GM12878 (cell line): Measurements from ENCODE around the gene SOBP. TPM values are rescaled to one million over a fixed set of nuclear protein-coding genes. Genes with fewer than 3 reads are reported as not detected.

Source experiments
- ATAC-seq: fragments of 200-7000 bp; cut with Tn5 transposase; 3 replicates; pipeline ENCODE4 v1.9.1; 2020; ENCODE audit warnings: mild to moderate bottlenecking, moderate library complexity
- BruUV-seq: library from RNA; stranded (reverse); fragments of 400-500 nt; replicated peaks from 2 replicates; lab custom pipeline; 2021; lab: Mats Ljungman, UMichigan
- CTCF ChIA-PET: fragments of 300-600 bp; sonication (Branson Sonifier 250); formaldehyde crosslinking; extraction: SDS; loops from one replicate; lab custom pipeline; 2021; ENCODE audit warnings: inconsistent platforms; lab: Yijun Ruan, JAX
- POLR2A ChIA-PET: fragments of 350-600 bp; formaldehyde crosslinking; extraction: SDS; loops from one replicate; lab custom pipeline; 2021; ENCODE audit warnings: inconsistent platforms; lab: Charles Lee
- RAD21 ChIA-PET: fragments of 300-600 bp; sonication (Branson Sonifier 250); formaldehyde crosslinking; loops from one replicate; lab custom pipeline; 2023; ENCODE audit warnings: antibody characterized with exemption; ENCODE audit not compliant: unreplicated experiment; lab: Charles Lee
- SMC1A ChIA-PET: fragments of 300-600 bp; sonication (Branson Sonifier 250); formaldehyde crosslinking; loops from one replicate; lab custom pipeline; 2023; ENCODE audit not compliant: unreplicated experiment, uncharacterized antibody; lab: Charles Lee
- DNase-seq: peaks from one replicate; pipeline ENCODE4 v3.0.0-alpha.2; 2011; ENCODE audit warnings: low read depth, low spot score
- FAIRE-seq: peaks from 3 replicates; lab custom pipeline; 2011; peaks lifted over from hg19 to GRCh38; lab: Jason Lieb, UNC
- H2AFZ ChIP-seq: 2 replicates; pipeline ENCODE4 v1.6.0; 2011; ENCODE audit warnings: low read depth, low read length, control low read depth; ENCODE audit not compliant: control insufficient read depth
- H3K27ac ChIP-seq: 2 replicates; pipeline ENCODE4 v1.5.1; 2011; ENCODE audit warnings: control low read depth; ENCODE audit not compliant: control insufficient read depth, insufficient read depth
- H3K27me3 ChIP-seq, 2 experiments: replicated peaks in 1 of 2; 2 replicates each; pipeline versions ENCODE4 v1.6.0 to v1.6.1; 2011; ENCODE audit warnings: low read length in 1 of 2; ENCODE audit not compliant: control insufficient read depth in 2 of 2, insufficient read depth in 2 of 2
- H3K36me3 ChIP-seq, 2 experiments: 2 replicates each; pipeline ENCODE4 v1.5.1; 2011; ENCODE audit warnings: low read length in 1 of 2; ENCODE audit not compliant: control insufficient read depth in 2 of 2, insufficient read depth in 2 of 2
- H3K4me1 ChIP-seq: 2 replicates; pipeline ENCODE4 v1.6.1; 2011; ENCODE audit warnings: mild to moderate bottlenecking, low read length, moderate library complexity, mixed read lengths; ENCODE audit not compliant: control insufficient read depth, insufficient read depth
- H3K4me2 ChIP-seq: 2 replicates; pipeline ENCODE4 v1.6.0; 2011; ENCODE audit warnings: control low read depth; ENCODE audit not compliant: control insufficient read depth, insufficient read depth
- H3K4me3 ChIP-seq: fragments of 200-600 bp; sonication (generic); 2 replicates; pipeline ENCODE4 v1.5.1; 2016
- H3K79me2 ChIP-seq: 2 replicates; pipeline ENCODE4 v1.6.0; 2011; ENCODE audit warnings: low read length; ENCODE audit not compliant: control insufficient read depth, insufficient read depth
- H3K9ac ChIP-seq: 2 replicates; pipeline ENCODE4 v1.8.0; 2011; ENCODE audit warnings: low read length, control low read depth, mixed read lengths; ENCODE audit not compliant: control insufficient read depth, insufficient read depth
- H3K9me3 ChIP-seq: replicated peaks from 3 replicates; pipeline ENCODE4 v1.5.1; 2011; ENCODE audit warnings: mild to moderate bottlenecking, low read length; ENCODE audit not compliant: control insufficient read depth, insufficient read depth
- H4K20me1 ChIP-seq: 2 replicates; pipeline ENCODE4 v1.6.0; 2011; ENCODE audit not compliant: control insufficient read depth, insufficient read depth
- ATF3 ChIP-seq: IDR thresholded peaks from 2 replicates; pipeline ENCODE4 v1.6.1; 2011; ENCODE audit warnings: low read depth, mild to moderate bottlenecking, low read length, moderate library complexity, borderline replicate concordance; ENCODE audit errors: extremely low read depth
- BMI1 ChIP-seq: fragments of 450-650 bp; IDR thresholded peaks from 2 replicates; pipeline ENCODE4 v1.6.1; 2016; ENCODE audit warnings: mild to moderate bottlenecking, moderate library complexity, borderline replicate concordance
- CREB1 ChIP-seq: IDR thresholded peaks from 2 replicates; pipeline ENCODE4 v1.6.1; 2012; ENCODE audit warnings: low read depth, mild to moderate bottlenecking, inconsistent platforms
- FOXM1 ChIP-seq: IDR thresholded peaks from 2 replicates; pipeline ENCODE4 v1.6.1; 2012; ENCODE audit warnings: low read depth, mild to moderate bottlenecking, inconsistent platforms, low read length, moderate library complexity
- GATAD2B ChIP-seq: fragments of 450-650 bp; conservative IDR thresholded peaks from 2 replicates; pipeline ENCODE4 v1.6.1; 2017; ENCODE audit warnings: low read depth, mild to moderate bottlenecking, moderate library complexity
- HCFC1 ChIP-seq: fragments of 150-350 bp; IDR thresholded peaks from 2 replicates; pipeline ENCODE4 v1.6.1; 2014; ENCODE audit warnings: low read length
- KLF5 ChIP-seq: fragments of 450-650 bp; IDR thresholded peaks from 2 replicates; pipeline ENCODE4 v1.6.1; 2014; ENCODE audit warnings: mild to moderate bottlenecking; ENCODE audit not compliant: partially characterized antibody
- MYB ChIP-seq: fragments of 150-350 bp; IDR thresholded peaks from 2 replicates; pipeline ENCODE4 v1.6.1; 2014; ENCODE audit warnings: mild to moderate bottlenecking, low read depth, low read length, borderline replicate concordance
- RBBP5 ChIP-seq: fragments of 200-600 bp; sonication (generic); conservative IDR thresholded peaks from 2 replicates; pipeline ENCODE4 v1.6.1; 2016
- RELA ChIP-seq: fragments of 450-650 bp; IDR thresholded peaks from 2 replicates; pipeline ENCODE4 v1.8.0; 2014; ENCODE audit warnings: borderline replicate concordance; ENCODE audit not compliant: partially characterized antibody
- TARDBP ChIP-seq: IDR thresholded peaks from 2 replicates; pipeline ENCODE4 v1.6.1; 2016; ENCODE audit warnings: borderline replicate concordance
- TCF7 ChIP-seq: IDR thresholded peaks from 2 replicates; pipeline ENCODE4 v1.6.1; 2014; ENCODE audit warnings: antibody characterized with exemption, borderline replicate concordance
- ZNF207 ChIP-seq: fragments of 450-650 bp; IDR thresholded peaks from 2 replicates; pipeline ENCODE4 v1.6.1; 2014; ENCODE audit warnings: antibody characterized with exemption, mild to moderate bottlenecking, borderline replicate concordance
- ZNF217 ChIP-seq: fragments of 450-650 bp; IDR thresholded peaks from 2 replicates; pipeline ENCODE4 v1.6.1; 2017; ENCODE audit warnings: antibody characterized with exemption, mild to moderate bottlenecking
- WGBS: methylation state at CpG from one replicate; pipeline ENCODE4 v1.1.6; 2016; ENCODE audit warnings: low lambda C conversion rate; ENCODE audit not compliant: insufficient replicate concordance, insufficient coverage; ENCODE audit errors: missing lambda C conversion rate; 5-methylcytosine and 5-hydroxymethylcytosine counted together
- in situ Hi-C: fragments of 300-500 bp; cut with MboI; formaldehyde crosslinking; loops from 9 replicates; pipeline ENCODE4 v1.14.3; 2018; ENCODE audit warnings: mixed read lengths
- intact Hi-C: fragments of 100-400 bp; cut with micrococcal nuclease; formaldehyde crosslinking; loops from one replicate; pipeline ENCODE4 v1.14.2; 2022; ENCODE audit not compliant: unreplicated experiment
- polyA plus RNA-seq, 11 experiments: library from polyadenylated mRNA; depleted of rRNA in 4 of 11; unstranded in 6 of 11; stranded (reverse) in 5 of 11; fragments of >200 nt; fragmentation: Nextera tagmentation in 4 of 11; fragmentation: Illumina TruSeq in 1 of 11; extraction: Ambion mirVana in 4 of 11; extraction: Trizol in 1 of 11; gene quantifications; 1 replicate in 1 of 11; 2 replicates in 10 of 11; pipeline versions ENCODE4 v1.2.1 to v1.2.3, GENCODE V29; 2011 to 2016; ENCODE audit warnings: inconsistent platforms in 2 of 11, missing spikeins in 2 of 11, low read depth in 1 of 11
- total RNA-seq, 4 experiments: library from RNA; depleted of rRNA in 3 of 4; stranded (reverse); fragments of >200 nt in 3 of 4; fragmentation: Illumina TruSeq in 1 of 4; extraction: Trizol in 1 of 4; gene quantifications; 2 replicates each; pipeline versions ENCODE4 v1.2.1 to v1.2.3, GENCODE V29; 2013 to 2021
- TF ChIP-seq, protein P1 (sequence below): fragments of 450-650 bp; IDR thresholded peaks from 2 replicates; pipeline ENCODE4 v1.6.1; 2016; ENCODE audit warnings: mild to moderate bottlenecking
- TF ChIP-seq, protein P2 (sequence below): IDR thresholded peaks from 2 replicates; pipeline ENCODE4 v1.6.1; 2011; ENCODE audit warnings: mild to moderate bottlenecking, low read depth, low read length, moderate library complexity; ENCODE audit not compliant: insufficient replicate concordance

SOBP gene
- total and polyA plus RNA-seq, 10 of the 15 experiments (the other 5 are each of a cell fraction or from before 2014, with no cell fraction given) = 0.49 to 1.9 (median 0.78) TPM

- SMC1A ChIA-PET = interaction anchor here (1.2 kb wide), 1 partner anchor 9 kb away, joined by 3 read pairs; no protein-coding TSS in a partner anchor
- H3K27ac ChIP-seq = no peak overlapping the region
- H3K36me3 ChIP-seq = no peaks in the 10 kb centered on the region
- ATAC-seq = no peak
- H3K79me2 ChIP-seq = no peaks in the 10 kb centered on the region
- no peak overlapping the region for H2AFZ ChIP-seq
- no peak overlapping the region for H3K9ac ChIP-seq
- peaks cover 0 to 2% of the 10 kb centered on the region in 2 experiments; a peak in 1 of 4 replicates for H3K27me3 ChIP-seq
- DNase-seq = no peak
- FAIRE-seq = no peak
- in situ Hi-C loops (no loop called here), intact Hi-C loops (no loop called here)
- WGBS = 12% methylated on average over 1 of the region's 1 CpG
- no peak overlapping the region for H3K4me3 ChIP-seq
- BruUV-seq = no TSS peak
- no peak overlapping the region for H3K4me2 ChIP-seq
- POLR2A ChIA-PET = no interaction called here
- no peaks in the 10 kb centered on the region for H3K4me1 ChIP-seq
- CTCF ChIA-PET = interaction anchor here (1.0 kb wide), 1 partner anchor 10 kb away, joined by 3 read pairs; no protein-coding TSS in a partner anchor
- H4K20me1 ChIP-seq = no peaks in the 10 kb centered on the region
- RAD21 ChIA-PET = no interaction called here
- TF ChIP-seq, protein P1, sequence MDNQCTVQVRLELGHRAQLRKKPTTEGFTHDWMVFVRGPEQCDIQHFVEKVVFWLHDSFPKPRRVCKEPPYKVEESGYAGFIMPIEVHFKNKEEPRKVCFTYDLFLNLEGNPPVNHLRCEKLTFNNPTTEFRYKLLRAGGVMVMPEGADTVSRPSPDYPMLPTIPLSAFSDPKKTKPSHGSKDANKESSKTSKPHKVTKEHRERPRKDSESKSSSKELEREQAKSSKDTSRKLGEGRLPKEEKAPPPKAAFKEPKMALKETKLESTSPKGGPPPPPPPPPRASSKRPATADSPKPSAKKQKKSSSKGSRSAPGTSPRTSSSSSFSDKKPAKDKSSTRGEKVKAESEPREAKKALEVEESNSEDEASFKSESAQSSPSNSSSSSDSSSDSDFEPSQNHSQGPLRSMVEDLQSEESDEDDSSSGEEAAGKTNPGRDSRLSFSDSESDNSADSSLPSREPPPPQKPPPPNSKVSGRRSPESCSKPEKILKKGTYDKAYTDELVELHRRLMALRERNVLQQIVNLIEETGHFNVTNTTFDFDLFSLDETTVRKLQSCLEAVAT = no peak
- no peak for TF ChIP-seq GATAD2B
- no peak for TF ChIP-seq HCFC1
- TF ChIP-seq MYB = no peak
- no peak for TF ChIP-seq TCF7
- TF ChIP-seq, protein P2, sequence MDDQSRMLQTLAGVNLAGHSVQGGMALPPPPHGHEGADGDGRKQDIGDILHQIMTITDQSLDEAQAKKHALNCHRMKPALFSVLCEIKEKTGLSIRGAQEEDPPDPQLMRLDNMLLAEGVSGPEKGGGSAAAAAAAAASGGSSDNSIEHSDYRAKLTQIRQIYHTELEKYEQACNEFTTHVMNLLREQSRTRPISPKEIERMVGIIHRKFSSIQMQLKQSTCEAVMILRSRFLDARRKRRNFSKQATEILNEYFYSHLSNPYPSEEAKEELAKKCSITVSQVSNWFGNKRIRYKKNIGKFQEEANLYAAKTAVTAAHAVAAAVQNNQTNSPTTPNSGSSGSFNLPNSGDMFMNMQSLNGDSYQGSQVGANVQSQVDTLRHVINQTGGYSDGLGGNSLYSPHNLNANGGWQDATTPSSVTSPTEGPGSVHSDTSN = no peak
- TF ChIP-seq ATF3 = no peak
- TF ChIP-seq ZNF217 = no peak
- no peak for TF ChIP-seq TARDBP
- no peak for TF ChIP-seq CREB1
- no peak for TF ChIP-seq RELA
- TF ChIP-seq FOXM1 = no peak
- TF ChIP-seq KLF5 = no peak
- TF ChIP-seq BMI1 = no peak
- TF ChIP-seq ZNF207 = no peak
- TF ChIP-seq RBBP5 = no peak
- TF ChIP-seq, all 136 proteins: peak for 0
- H3K9me3 ChIP-seq = no peaks in the 10 kb centered on the region
Observed at GRCh38 chr6:107625264-107625663, 135.3 kb downstream of the SOBP start.
